CD14-positive monocyte (primary cell): ENCODE results near the gene EXOC6B. TPM values are rescaled to one million over a fixed set of nuclear protein-coding genes. Genes with fewer than 3 reads are reported as not detected.

ENCODE experiments used
- DNase-seq, 3 donors: peaks; one replicate each; pipeline ENCODE4 v3.0.0-alpha.2; 2011 to 2022
- H2AFZ ChIP-seq: 2 replicates; pipeline ENCODE4 v1.6.0; 2012; ENCODE audit warnings: mild to moderate bottlenecking, low read depth, low read length, inconsistent platforms; ENCODE audit not compliant: insufficient read depth, poor library complexity, severe bottlenecking
- H3K27ac ChIP-seq, 2 donors: 1 replicate in 1 of 2; 2 replicates in 1 of 2; pipeline ENCODE4 v1.5.1; 2012 to 2013; ENCODE audit warnings: low read length in 2 of 2, control low read depth in 1 of 2, inconsistent platforms in 1 of 2, low read depth in 1 of 2, mild to moderate bottlenecking in 1 of 2
- H3K27me3 ChIP-seq, 2 donors: one replicate each; pipeline versions ENCODE4 v1.6.0 to v1.6.1; 2011 to 2013; ENCODE audit warnings: low read length in 2 of 2; ENCODE audit not compliant: control insufficient read depth in 2 of 2, insufficient read depth in 2 of 2
- H3K36me3 ChIP-seq, 2 donors: replicated peaks in 1 of 2; 1 replicate in 1 of 2; 2 replicates in 1 of 2; pipeline versions ENCODE4 v1.5.1 to v1.6.1; 2012 to 2013; ENCODE audit warnings: low read length in 2 of 2, control low read depth in 1 of 2, inconsistent platforms in 1 of 2, mild to moderate bottlenecking in 1 of 2; ENCODE audit not compliant: insufficient read depth in 2 of 2, control insufficient read depth in 1 of 2
- H3K4me1 ChIP-seq, 2 donors: 1 replicate in 1 of 2; 2 replicates in 1 of 2; pipeline versions ENCODE4 v1.5.1 to v1.6.1; 2012 to 2013; ENCODE audit warnings: low read length in 2 of 2, control low read depth in 1 of 2, inconsistent platforms in 1 of 2, mild to moderate bottlenecking in 1 of 2, moderate library complexity in 1 of 2; ENCODE audit not compliant: insufficient read depth in 2 of 2, control insufficient read depth in 1 of 2
- H3K4me2 ChIP-seq: replicated peaks from 2 replicates; pipeline ENCODE3; 2012; ENCODE audit warnings: low read length, moderate library complexity, mild to moderate bottlenecking; ENCODE audit not compliant: poor library complexity, severe bottlenecking; ENCODE audit errors: extremely low read depth
- H3K4me3 ChIP-seq, 3 experiments: fragments of 200-600 bp in 1 of 3; sonication (generic) in 1 of 3; replicated peaks in 1 of 3; 1 replicate in 2 of 3; 2 replicates in 1 of 3; pipeline ENCODE4 v1.5.1; 2011 to 2013; ENCODE audit warnings: low read length in 3 of 3, mild to moderate bottlenecking in 3 of 3, control low read depth in 2 of 3, low read depth in 2 of 3, inconsistent platforms in 1 of 3, moderate library complexity in 1 of 3
- H3K79me2 ChIP-seq: 2 replicates; pipeline ENCODE4 v1.6.0; 2012; ENCODE audit warnings: mild to moderate bottlenecking, control low read depth, inconsistent platforms, low read length, moderate library complexity; ENCODE audit not compliant: insufficient read depth
- H3K9ac ChIP-seq: 2 replicates; pipeline ENCODE4 v1.6.0; 2017; ENCODE audit warnings: low read length, mild to moderate bottlenecking; ENCODE audit not compliant: insufficient read depth, poor library complexity, severe bottlenecking
- H3K9me3 ChIP-seq, 2 donors: replicated peaks in 1 of 2; 1 replicate in 1 of 2; 2 replicates in 1 of 2; pipeline versions ENCODE4 v1.5.1 to v1.6.1; 2012 to 2013; ENCODE audit warnings: low read length in 2 of 2, control low read depth in 1 of 2; ENCODE audit not compliant: control insufficient read depth in 1 of 2, insufficient read depth in 1 of 2
- H4K20me1 ChIP-seq: 2 replicates; pipeline ENCODE4 v1.6.0; 2012; ENCODE audit warnings: mild to moderate bottlenecking, low read length, control low read depth, moderate library complexity; ENCODE audit not compliant: insufficient read depth
- H3K27ac Mint-ChIP-seq, 7 donors: one replicate each; pipeline ENCODE4 v1.8.0; 2020; ENCODE audit warnings: mild to moderate bottlenecking in 7 of 7, mixed read lengths in 7 of 7, moderate library complexity in 6 of 7, inconsistent platforms in 2 of 7
- H3K27me3 Mint-ChIP-seq, 3 donors: one replicate each; pipeline ENCODE4 v1.8.0; 2021 to 2022; ENCODE audit warnings: low read depth in 3 of 3, mild to moderate bottlenecking in 3 of 3, mixed read lengths in 3 of 3, moderate library complexity in 3 of 3, inconsistent platforms in 1 of 3
- H3K36me3 Mint-ChIP-seq, 2 donors: one replicate each; pipeline ENCODE4 v1.8.0; 2020; ENCODE audit warnings: mixed read lengths in 2 of 2, inconsistent platforms in 1 of 2, mild to moderate bottlenecking in 1 of 2
- H3K4me1 Mint-ChIP-seq: one replicate; pipeline ENCODE4 v1.8.0; 2020; ENCODE audit warnings: mild to moderate bottlenecking, mixed read lengths
- H3K4me3 Mint-ChIP-seq, 2 donors: one replicate each; pipeline ENCODE4 v1.8.0; 2020; ENCODE audit warnings: mild to moderate bottlenecking in 2 of 2, mixed read lengths in 2 of 2, moderate library complexity in 1 of 2
- H3K9me3 Mint-ChIP-seq, 7 donors: one replicate each; pipeline ENCODE4 v1.8.0; 2020 to 2022; ENCODE audit warnings: mixed read lengths in 7 of 7, mild to moderate bottlenecking in 6 of 7, moderate library complexity in 6 of 7, inconsistent platforms in 2 of 7
- CTCF ChIP-seq: fragments of 200-600 bp; IDR thresholded peaks from one replicate; pipeline ENCODE4 v1.8.0; 2022; ENCODE audit warnings: antibody characterized with exemption, mild to moderate bottlenecking
- WGBS: methylation state at CpG from one replicate; pipeline ENCODE4 v1.1.5; 2013; ENCODE audit warnings: missing lambda C conversion rate; ENCODE audit not compliant: insufficient coverage; 5-methylcytosine and 5-hydroxymethylcytosine counted together
- intact Hi-C, 2 donors: fragments of 100-400 bp; cut with micrococcal nuclease; formaldehyde crosslinking; loops; one replicate each; pipeline versions ENCODE4 v1.15.0 to v1.15.1; 2023
- polyA plus RNA-seq, 3 donors: library from polyadenylated mRNA; depleted of rRNA in 1 of 3; unstranded in 2 of 3; stranded (reverse) in 1 of 3; fragments of 300-500 nt in 2 of 3; fragments of >200 nt in 1 of 3; fragmentation: Illumina TruSeq in 2 of 3; gene quantifications; 1 replicate in 2 of 3; 2 replicates in 1 of 3; pipeline ENCODE4 v1.2.3, GENCODE V29; 2012 to 2021

Gene EXOC6B
- polyA plus RNA-seq, 3 donors, result 1.8 to 2.8 (median 2.1) TPM

GRCh38 chr2:72638600-72639211, 187.1 kb downstream of the EXOC6B start:
- Histone ChIP-seq H3K36me3 (no peaks in the 10 kb centered on the region), H3K79me2 (no peaks in the 10 kb centered on the region), H2AFZ (no peak overlapping the region), H3K27me3 (no peaks in the 10 kb centered on the region), H3K4me3 (no peak overlapping the region), H4K20me1 (no peaks in the 10 kb centered on the region), H3K27ac (no peak overlapping the region), H3K9ac (no peak overlapping the region), H3K4me2 (no peak overlapping the region), H3K4me1 (no peaks in the 10 kb centered on the region), H3K9me3 (peaks cover 4 to 21% of the 10 kb centered on the region in 2 donors)
- no peak for DNase-seq
- TF ChIP-seq CTCF, result no peak
- Mint-ChIP-seq H3K4me3 (no peak overlapping the region), H3K9me3 (peaks cover 10 to 19% (median 14%) of the 10 kb centered on the region in 7 donors), H3K4me1 (no peaks in the 10 kb centered on the region), H3K36me3 (no peaks in the 10 kb centered on the region), H3K27ac (no peak overlapping the region), H3K27me3 (peaks cover 0 to 3% (median 0%) of the 10 kb centered on the region in 3 donors)
- 97% methylated on average over 4 of the region's 6 CpGs for WGBS
- intact Hi-C loops, result no loop called here

GRCh38 chr2:72636210-72636609, 189.6 kb downstream of the EXOC6B start:
- H2AFZ ChIP-seq, result no peak overlapping the region
- H4K20me1 ChIP-seq, result no peaks in the 10 kb centered on the region
- no peaks in the 10 kb centered on the region for H3K4me1 ChIP-seq
- no peaks in the 10 kb centered on the region for H3K36me3 ChIP-seq
- Mint-ChIP-seq H3K27ac (no peak overlapping the region), H3K36me3 (no peaks in the 10 kb centered on the region), H3K27me3 (peaks cover 0 to 3% (median 0%) of the 10 kb centered on the region in 3 donors), H3K4me1 (no peaks in the 10 kb centered on the region), H3K4me3 (no peak overlapping the region), H3K9me3 (peaks cover 6 to 17% (median 12%) of the 10 kb centered on the region in 7 donors)
- no peaks in the 10 kb centered on the region for H3K79me2 ChIP-seq
- no peak overlapping the region for H3K4me3 ChIP-seq
- H3K9ac ChIP-seq, result no peak overlapping the region
- no peak overlapping the region for H3K27ac ChIP-seq
- WGBS, result 31% methylated on average over 1 of the region's 3 CpGs
- no peaks in the 10 kb centered on the region for H3K27me3 ChIP-seq
- H3K9me3 ChIP-seq, result peaks cover 2 to 14% of the 10 kb centered on the region in 2 donors
- no peak for DNase-seq
- TF ChIP-seq CTCF, result no peak
- H3K4me2 ChIP-seq, result no peak overlapping the region
- intact Hi-C loops, result no loop called here
